GM23338 (cell line): Measurements from ENCODE around the gene CTAGE9.

Experiments used
- CREB1 ChIP-seq: fragments of 250-450 bp; sonication (Bioruptor Pico); IDR thresholded peaks from 2 replicates; pipeline ENCODE4 v1.5.0; 2020; ENCODE audit warnings: low read depth, mild to moderate bottlenecking, moderate library complexity
- EZH2 ChIP-seq: fragments of 200-600 bp; sonication (generic); IDR thresholded peaks from one replicate; pipeline ENCODE4 v1.8.0; 2017; ENCODE audit warnings: antibody characterized with exemption, mild to moderate bottlenecking, low read depth; ENCODE audit not compliant: unreplicated experiment
- EZH2phosphoT487 ChIP-seq: fragments of 200-600 bp; sonication (generic); IDR thresholded peaks from one replicate; pipeline ENCODE4 v1.8.1; 2018; ENCODE audit warnings: antibody characterized with exemption; ENCODE audit not compliant: unreplicated experiment
- NANOG ChIP-seq: IDR thresholded peaks from 2 replicates; pipeline ENCODE4 v1.6.1; 2016; ENCODE audit warnings: antibody characterized with exemption, borderline replicate concordance
- POLR2AphosphoS5 ChIP-seq: IDR thresholded peaks from 2 replicates; pipeline ENCODE4 v1.6.1; 2016; ENCODE audit warnings: antibody characterized with exemption, low read depth
- STAT1 ChIP-seq: IDR thresholded peaks from one replicate; pipeline ENCODE4 v1.6.1; 2016; ENCODE audit warnings: antibody characterized with exemption; ENCODE audit not compliant: unreplicated experiment
- ZNF114 ChIP-seq: fragments of 250-450 bp; sonication (Bioruptor Pico); IDR thresholded peaks from 2 replicates; pipeline ENCODE4 v1.5.0; 2020; ENCODE audit warnings: mild to moderate bottlenecking, moderate library complexity
- TF ChIP-seq, protein P1 (sequence below), 2 experiments: fragments of 200-600 bp in 1 of 2; sonication (generic) in 1 of 2; conservative IDR thresholded peaks; 2 replicates each; pipeline versions ENCODE4 v1.5.1 to v1.6.1; 2016 to 2017; ENCODE audit warnings: antibody characterized with exemption in 2 of 2, low read depth in 2 of 2, mild to moderate bottlenecking in 2 of 2, moderate library complexity in 1 of 2
- TF ChIP-seq, protein P2 (sequence below): IDR thresholded peaks from one replicate; pipeline ENCODE4 v1.6.1; 2018; ENCODE audit warnings: antibody characterized with exemption; ENCODE audit not compliant: unreplicated experiment
- TF ChIP-seq, protein P3 (sequence below): IDR thresholded peaks from 2 replicates; pipeline ENCODE4 v1.6.1; 2016; ENCODE audit warnings: antibody characterized with exemption

DNA sequence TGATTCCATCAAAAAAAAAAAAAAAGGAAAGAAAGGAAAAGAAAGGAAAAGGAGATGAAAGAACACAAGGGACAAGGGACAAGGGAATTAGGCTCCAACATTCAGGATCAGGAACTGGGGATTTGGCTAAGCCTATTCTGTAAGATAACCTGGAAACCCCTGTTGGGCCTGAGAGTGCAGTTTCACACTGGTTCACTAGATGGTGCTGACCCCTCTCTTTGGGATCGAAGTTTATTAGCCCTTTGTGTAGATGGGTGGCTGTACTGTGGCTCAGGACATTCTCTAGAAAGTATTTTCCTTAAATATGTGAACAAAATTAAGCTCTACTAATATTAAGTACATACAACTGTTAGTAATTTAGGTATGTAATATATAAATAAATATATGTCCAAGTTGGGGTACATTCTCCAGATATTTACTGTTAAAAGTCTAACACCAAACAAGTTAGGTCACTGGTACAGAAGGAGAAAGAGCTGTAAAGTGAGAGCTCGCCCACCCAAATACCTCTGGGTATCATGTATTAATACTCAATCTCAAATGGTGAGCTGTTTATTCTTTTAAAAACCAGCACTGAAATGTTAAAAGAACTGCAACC lies 15.9 kb downstream of the CTAGE9 start:
- TF ChIP-seq POLR2AphosphoS5 = no peak
- TF ChIP-seq EZH2 = no peak
- no peak for TF ChIP-seq CREB1
- TF ChIP-seq, protein P1, sequence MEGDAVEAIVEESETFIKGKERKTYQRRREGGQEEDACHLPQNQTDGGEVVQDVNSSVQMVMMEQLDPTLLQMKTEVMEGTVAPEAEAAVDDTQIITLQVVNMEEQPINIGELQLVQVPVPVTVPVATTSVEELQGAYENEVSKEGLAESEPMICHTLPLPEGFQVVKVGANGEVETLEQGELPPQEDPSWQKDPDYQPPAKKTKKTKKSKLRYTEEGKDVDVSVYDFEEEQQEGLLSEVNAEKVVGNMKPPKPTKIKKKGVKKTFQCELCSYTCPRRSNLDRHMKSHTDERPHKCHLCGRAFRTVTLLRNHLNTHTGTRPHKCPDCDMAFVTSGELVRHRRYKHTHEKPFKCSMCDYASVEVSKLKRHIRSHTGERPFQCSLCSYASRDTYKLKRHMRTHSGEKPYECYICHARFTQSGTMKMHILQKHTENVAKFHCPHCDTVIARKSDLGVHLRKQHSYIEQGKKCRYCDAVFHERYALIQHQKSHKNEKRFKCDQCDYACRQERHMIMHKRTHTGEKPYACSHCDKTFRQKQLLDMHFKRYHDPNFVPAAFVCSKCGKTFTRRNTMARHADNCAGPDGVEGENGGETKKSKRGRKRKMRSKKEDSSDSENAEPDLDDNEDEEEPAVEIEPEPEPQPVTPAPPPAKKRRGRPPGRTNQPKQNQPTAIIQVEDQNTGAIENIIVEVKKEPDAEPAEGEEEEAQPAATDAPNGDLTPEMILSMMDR (conservative IDR thresholded peaks at IDR 0.05; ENCODE audit: low read depth in 2 of 2) = peak; percentile 92 to 98
- TF ChIP-seq, protein P2, sequence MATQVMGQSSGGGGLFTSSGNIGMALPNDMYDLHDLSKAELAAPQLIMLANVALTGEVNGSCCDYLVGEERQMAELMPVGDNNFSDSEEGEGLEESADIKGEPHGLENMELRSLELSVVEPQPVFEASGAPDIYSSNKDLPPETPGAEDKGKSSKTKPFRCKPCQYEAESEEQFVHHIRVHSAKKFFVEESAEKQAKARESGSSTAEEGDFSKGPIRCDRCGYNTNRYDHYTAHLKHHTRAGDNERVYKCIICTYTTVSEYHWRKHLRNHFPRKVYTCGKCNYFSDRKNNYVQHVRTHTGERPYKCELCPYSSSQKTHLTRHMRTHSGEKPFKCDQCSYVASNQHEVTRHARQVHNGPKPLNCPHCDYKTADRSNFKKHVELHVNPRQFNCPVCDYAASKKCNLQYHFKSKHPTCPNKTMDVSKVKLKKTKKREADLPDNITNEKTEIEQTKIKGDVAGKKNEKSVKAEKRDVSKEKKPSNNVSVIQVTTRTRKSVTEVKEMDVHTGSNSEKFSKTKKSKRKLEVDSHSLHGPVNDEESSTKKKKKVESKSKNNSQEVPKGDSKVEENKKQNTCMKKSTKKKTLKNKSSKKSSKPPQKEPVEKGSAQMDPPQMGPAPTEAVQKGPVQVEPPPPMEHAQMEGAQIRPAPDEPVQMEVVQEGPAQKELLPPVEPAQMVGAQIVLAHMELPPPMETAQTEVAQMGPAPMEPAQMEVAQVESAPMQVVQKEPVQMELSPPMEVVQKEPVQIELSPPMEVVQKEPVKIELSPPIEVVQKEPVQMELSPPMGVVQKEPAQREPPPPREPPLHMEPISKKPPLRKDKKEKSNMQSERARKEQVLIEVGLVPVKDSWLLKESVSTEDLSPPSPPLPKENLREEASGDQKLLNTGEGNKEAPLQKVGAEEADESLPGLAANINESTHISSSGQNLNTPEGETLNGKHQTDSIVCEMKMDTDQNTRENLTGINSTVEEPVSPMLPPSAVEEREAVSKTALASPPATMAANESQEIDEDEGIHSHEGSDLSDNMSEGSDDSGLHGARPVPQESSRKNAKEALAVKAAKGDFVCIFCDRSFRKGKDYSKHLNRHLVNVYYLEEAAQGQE = no peak
- TF ChIP-seq EZH2phosphoT487 = no peak
- TF ChIP-seq ZNF114 = no peak
- TF ChIP-seq, protein P3, sequence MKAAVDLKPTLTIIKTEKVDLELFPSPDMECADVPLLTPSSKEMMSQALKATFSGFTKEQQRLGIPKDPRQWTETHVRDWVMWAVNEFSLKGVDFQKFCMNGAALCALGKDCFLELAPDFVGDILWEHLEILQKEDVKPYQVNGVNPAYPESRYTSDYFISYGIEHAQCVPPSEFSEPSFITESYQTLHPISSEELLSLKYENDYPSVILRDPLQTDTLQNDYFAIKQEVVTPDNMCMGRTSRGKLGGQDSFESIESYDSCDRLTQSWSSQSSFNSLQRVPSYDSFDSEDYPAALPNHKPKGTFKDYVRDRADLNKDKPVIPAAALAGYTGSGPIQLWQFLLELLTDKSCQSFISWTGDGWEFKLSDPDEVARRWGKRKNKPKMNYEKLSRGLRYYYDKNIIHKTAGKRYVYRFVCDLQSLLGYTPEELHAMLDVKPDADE = no peak
- no peak for TF ChIP-seq STAT1
- no peak for TF ChIP-seq NANOG
